H9 (cell line): ENCODE data around the gene HSPA12A. TPM values are rescaled to one million over a fixed set of nuclear protein-coding genes. Genes with fewer than 3 reads are reported as not detected.

Experiments used
- DNase-seq: peaks from one replicate; pipeline ENCODE4 v3.0.0-alpha.2; 2017
- H2AFZ ChIP-seq: one replicate; pipeline ENCODE4 v1.6.1; 2013; ENCODE audit warnings: mild to moderate bottlenecking, low read length, control low read depth, moderate library complexity
- H2AK5ac ChIP-seq: 2 replicates; pipeline ENCODE4 v1.6.1; 2013; ENCODE audit warnings: low read length, control low read depth, mixed read lengths; ENCODE audit not compliant: insufficient read length
- H2BK120ac ChIP-seq: one replicate; pipeline ENCODE4 v1.6.1; 2013; ENCODE audit warnings: low read depth, mild to moderate bottlenecking, low read length, control low read depth, inconsistent platforms; ENCODE audit not compliant: poor library complexity, severe bottlenecking
- H2BK12ac ChIP-seq: 2 replicates; pipeline ENCODE4 v1.6.1; 2013; ENCODE audit warnings: low read length, control low read depth, mixed read lengths, low read depth; ENCODE audit not compliant: insufficient read length
- H2BK15ac ChIP-seq: 2 replicates; pipeline ENCODE4 v1.6.1; 2013; ENCODE audit warnings: low read depth, low read length, control low read depth
- H2BK20ac ChIP-seq: one replicate; pipeline ENCODE4 v1.6.1; 2013; ENCODE audit warnings: low read depth, mild to moderate bottlenecking, low read length, control low read depth, inconsistent platforms; ENCODE audit not compliant: poor library complexity, severe bottlenecking
- H2BK5ac ChIP-seq: 2 replicates; pipeline ENCODE4 v1.6.1; 2013; ENCODE audit warnings: low read length, control low read depth, mixed read lengths; ENCODE audit not compliant: insufficient read length
- H3K14ac ChIP-seq: 2 replicates; pipeline ENCODE4 v1.6.1; 2013; ENCODE audit warnings: low read length, control low read depth; ENCODE audit not compliant: insufficient read depth
- H3K18ac ChIP-seq: 2 replicates; pipeline ENCODE4 v1.6.1; 2013; ENCODE audit warnings: low read depth, mild to moderate bottlenecking, mixed read lengths, low read length, control low read depth; ENCODE audit not compliant: insufficient read length
- H3K23ac ChIP-seq: 2 replicates; pipeline ENCODE4 v1.6.1; 2013; ENCODE audit warnings: low read length, control low read depth, mixed read lengths, low read depth; ENCODE audit not compliant: insufficient read length
- H3K23me2 ChIP-seq: 2 replicates; pipeline ENCODE4 v1.6.1; 2013; ENCODE audit warnings: low read depth, mild to moderate bottlenecking, mixed read lengths, low read length, control low read depth; ENCODE audit not compliant: insufficient read length, poor library complexity, severe bottlenecking
- H3K27ac ChIP-seq: 2 replicates; pipeline ENCODE4 v1.5.1; 2013; ENCODE audit warnings: low read length, control low read depth, mixed read lengths, low read depth; ENCODE audit not compliant: insufficient read length
- H3K27me3 ChIP-seq: 2 replicates; pipeline ENCODE4 v1.6.1; 2013; ENCODE audit warnings: low read length, control low read depth, inconsistent platforms; ENCODE audit not compliant: insufficient read depth
- H3K4ac ChIP-seq: 2 replicates; pipeline ENCODE4 v1.6.1; 2013; ENCODE audit warnings: low read depth, mild to moderate bottlenecking, control low read depth, inconsistent platforms, low read length, moderate library complexity
- H3K4me1 ChIP-seq: 2 replicates; pipeline ENCODE4 v1.6.1; 2013; ENCODE audit warnings: low read length, control low read depth, inconsistent platforms; ENCODE audit not compliant: insufficient read depth
- H3K4me2 ChIP-seq: 2 replicates; pipeline ENCODE4 v1.6.1; 2013; ENCODE audit warnings: low read length, control low read depth, mixed read lengths; ENCODE audit not compliant: insufficient read length, insufficient read depth
- H3K56ac ChIP-seq: 2 replicates; pipeline ENCODE4 v1.6.1; 2013; ENCODE audit warnings: low read depth, mild to moderate bottlenecking, mixed read lengths, low read length, control low read depth; ENCODE audit not compliant: insufficient read length
- H3K79me1 ChIP-seq: 2 replicates; pipeline ENCODE4 v1.6.1; 2013; ENCODE audit warnings: low read depth, mild to moderate bottlenecking, moderate library complexity, low read length, control low read depth, inconsistent platforms; ENCODE audit not compliant: insufficient read depth, poor library complexity, severe bottlenecking
- H3K79me2 ChIP-seq: 2 replicates; pipeline ENCODE4 v1.6.1; 2013; ENCODE audit warnings: low read length, control low read depth, inconsistent platforms; ENCODE audit not compliant: insufficient read depth
- H3K9ac ChIP-seq: 2 replicates; pipeline ENCODE4 v1.6.1; 2013; ENCODE audit warnings: low read length, control low read depth, mixed read lengths; ENCODE audit not compliant: insufficient read length; ENCODE audit errors: extremely low read depth
- H3K9me3 ChIP-seq: one replicate; pipeline ENCODE4 v1.6.1; 2013; ENCODE audit warnings: low read depth, low read length, inconsistent platforms; ENCODE audit not compliant: control insufficient read depth
- H3T11ph ChIP-seq: one replicate; pipeline ENCODE4 v1.6.1; 2013; ENCODE audit warnings: mild to moderate bottlenecking, low read length, control low read depth, inconsistent platforms
- H4K20me1 ChIP-seq: one replicate; pipeline ENCODE4 v1.6.1; 2013; ENCODE audit not compliant: control insufficient read depth, insufficient read length, insufficient read depth
- H4K5ac ChIP-seq: 2 replicates; pipeline ENCODE4 v1.6.1; 2013; ENCODE audit warnings: low read depth, mild to moderate bottlenecking, mixed read lengths, low read length, control low read depth; ENCODE audit not compliant: insufficient read length
- H4K8ac ChIP-seq: replicated peaks from 2 replicates; pipeline ENCODE4 v1.6.1; 2013; ENCODE audit warnings: low read length, control low read depth, mixed read lengths, low read depth; ENCODE audit not compliant: insufficient read length
- H4K91ac ChIP-seq: 2 replicates; pipeline ENCODE4 v1.6.1; 2013; ENCODE audit warnings: low read depth, mild to moderate bottlenecking, moderate library complexity, mixed read lengths, low read length, control low read depth; ENCODE audit not compliant: insufficient read length
- H3K27ac Mint-ChIP-seq, 3 experiments: 2 replicates in 2 of 3; 3 replicates in 1 of 3; pipeline ENCODE4 v1.8.0; 2020 to 2021; ENCODE audit warnings: mixed read lengths in 3 of 3, mild to moderate bottlenecking in 1 of 3, moderate library complexity in 1 of 3
- H3K27me3 Mint-ChIP-seq: 2 replicates; pipeline ENCODE4 v1.8.0; 2021; ENCODE audit warnings: low read depth, mild to moderate bottlenecking, moderate library complexity, mixed read lengths
- H3K36me3 Mint-ChIP-seq, 3 experiments: 2 replicates in 2 of 3; 3 replicates in 1 of 3; pipeline ENCODE4 v1.8.0; 2020 to 2021; ENCODE audit warnings: low read depth in 3 of 3, mixed read lengths in 3 of 3; ENCODE audit not compliant: insufficient read depth in 1 of 3
- H3K4me1 Mint-ChIP-seq, 2 experiments: 2 replicates each; pipeline ENCODE4 v1.8.0; 2020; ENCODE audit warnings: mixed read lengths in 2 of 2
- H3K4me3 Mint-ChIP-seq, 2 experiments: 2 replicates in 1 of 2; 3 replicates in 1 of 2; pipeline ENCODE4 v1.8.0; 2020 to 2021; ENCODE audit warnings: mild to moderate bottlenecking in 2 of 2, mixed read lengths in 2 of 2, moderate library complexity in 1 of 2
- H3K9me3 Mint-ChIP-seq, 2 experiments: 2 replicates in 1 of 2; 3 replicates in 1 of 2; pipeline ENCODE4 v1.8.0; 2020; ENCODE audit warnings: mild to moderate bottlenecking in 2 of 2, mixed read lengths in 2 of 2, moderate library complexity in 1 of 2
- CTCF ChIP-seq: fragments of 200-600 bp; sonication (generic); conservative IDR thresholded peaks from 3 replicates; pipeline ENCODE4 v1.8.0; 2021; ENCODE audit warnings: antibody characterized with exemption, mild to moderate bottlenecking
- WGBS: extraction: QIAGEN DNeasy Blood & Tissue Kit; methylation state at CpG from one replicate; pipeline ENCODE4 v1.1.7; 2013; ENCODE audit warnings: missing lambda C conversion rate, low lambda C conversion rate, mixed read lengths; ENCODE audit not compliant: insufficient read length; ENCODE audit errors: extremely low coverage; 5-methylcytosine and 5-hydroxymethylcytosine counted together
- total RNA-seq: library from RNA; stranded (reverse); gene quantifications from 2 replicates; pipeline ENCODE4 v1.2.1, GENCODE V29; 2021

HSPA12A gene
- total RNA-seq, 1 experiment from 2014 or later: 3.2 TPM

GRCh38 chr10:116634126-116634975 is 108.0 kb downstream of the HSPA12A start:
- Mint-ChIP-seq H3K27ac (no peak overlapping the region), H3K27me3 (peaks cover 5% of the 10 kb centered on the region), H3K4me3 (no peak overlapping the region), H3K9me3 (no peaks in the 10 kb centered on the region), H3K4me1 (peaks cover 8 to 11% of the 10 kb centered on the region in 2 experiments; a peak in 3 of 4 replicates), H3K36me3 (no peaks in the 10 kb centered on the region)
- H2BK120ac ChIP-seq: no peak overlapping the region
- no peak overlapping the region for H3K27ac ChIP-seq
- no peak overlapping the region for H3K23ac ChIP-seq
- H4K20me1 ChIP-seq: no peaks in the 10 kb centered on the region
- H2BK20ac ChIP-seq: no peak overlapping the region
- no peaks in the 10 kb centered on the region for H3K27me3 ChIP-seq
- no peak overlapping the region for H4K5ac ChIP-seq
- H3K4me1 ChIP-seq: no peaks in the 10 kb centered on the region
- no peaks in the 10 kb centered on the region for H3K23me2 ChIP-seq
- no peak overlapping the region for H3K4ac ChIP-seq
- no peak for DNase-seq
- no peak overlapping the region for H3K14ac ChIP-seq
- H3K79me2 ChIP-seq: no peaks in the 10 kb centered on the region
- H3K9me3 ChIP-seq: no peaks in the 10 kb centered on the region
- no peak overlapping the region for H2BK5ac ChIP-seq
- no peak for TF ChIP-seq CTCF
- no peak overlapping the region for H3K56ac ChIP-seq
- H2BK15ac ChIP-seq: no peak overlapping the region
- no peak overlapping the region for H3K9ac ChIP-seq
- no peak overlapping the region for H2BK12ac ChIP-seq
- WGBS: no CpG with 5 or more reads among the region's 11 CpGs
- H2AFZ ChIP-seq: no peak overlapping the region
- no peak overlapping the region for H4K8ac ChIP-seq
- H2AK5ac ChIP-seq: no peak overlapping the region
- H3K79me1 ChIP-seq: no peaks in the 10 kb centered on the region
- H3K4me2 ChIP-seq: no peak overlapping the region
- H3K18ac ChIP-seq: no peak overlapping the region
- no peak overlapping the region for H4K91ac ChIP-seq
- H3T11ph ChIP-seq: no peak overlapping the region
